GM19463 (cell line): ENCODE measurements around the gene VWA3A.
"Not testable (repeated sequence)": the region's sequence is repeated elsewhere in the genome, so short reads cannot be mapped to it uniquely, and the experiment has no call there.

Experiments
- ATAC-seq: cut with Tn5 transposase; IDR thresholded peaks from one replicate; pipeline ENCODE4 v1.9.1; 2021; ENCODE audit warnings: mild to moderate bottlenecking, moderate library complexity; ENCODE audit not compliant: unreplicated experiment

VWA3A gene

DNA sequence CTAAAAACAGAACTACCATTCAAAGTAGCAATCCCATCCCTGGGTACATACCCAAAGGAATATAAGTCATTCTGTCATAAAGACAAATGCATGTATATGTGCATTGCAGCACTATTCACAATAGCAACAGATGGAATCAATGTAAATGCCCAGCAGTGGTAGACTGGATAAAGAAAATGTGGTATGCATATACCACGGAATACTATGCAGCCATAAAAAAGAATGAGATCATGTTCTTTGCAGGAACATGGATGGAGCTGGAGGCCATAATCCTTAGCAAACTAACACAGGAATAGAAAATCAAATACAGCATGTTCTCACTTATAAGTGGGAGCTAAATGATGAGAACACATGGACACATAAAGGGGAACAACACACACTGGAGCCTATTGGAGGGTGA, 36.2 kb downstream of the VWA3A start:
- ATAC-seq: not testable (repeated sequence)

DNA sequence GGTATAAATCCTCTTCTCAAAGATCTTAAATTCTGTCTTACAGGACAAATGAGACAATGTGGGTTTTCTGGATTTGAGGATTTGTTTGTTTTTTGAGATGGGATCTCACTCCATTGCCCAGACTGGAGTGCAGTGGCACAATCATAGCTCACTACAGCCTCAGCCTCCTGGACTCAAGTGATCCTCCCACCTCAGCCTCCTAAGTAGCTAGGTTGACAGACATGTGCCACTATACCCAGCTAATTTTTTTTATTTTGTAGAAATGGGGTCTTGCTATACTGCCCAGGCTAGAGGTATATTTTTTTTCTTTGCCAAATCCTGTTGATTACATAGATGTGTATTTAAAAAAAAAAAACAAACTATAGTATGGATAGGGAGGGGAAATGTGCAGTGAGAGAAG, 38.2 kb downstream of the VWA3A start:
- ATAC-seq: no peak

DNA sequence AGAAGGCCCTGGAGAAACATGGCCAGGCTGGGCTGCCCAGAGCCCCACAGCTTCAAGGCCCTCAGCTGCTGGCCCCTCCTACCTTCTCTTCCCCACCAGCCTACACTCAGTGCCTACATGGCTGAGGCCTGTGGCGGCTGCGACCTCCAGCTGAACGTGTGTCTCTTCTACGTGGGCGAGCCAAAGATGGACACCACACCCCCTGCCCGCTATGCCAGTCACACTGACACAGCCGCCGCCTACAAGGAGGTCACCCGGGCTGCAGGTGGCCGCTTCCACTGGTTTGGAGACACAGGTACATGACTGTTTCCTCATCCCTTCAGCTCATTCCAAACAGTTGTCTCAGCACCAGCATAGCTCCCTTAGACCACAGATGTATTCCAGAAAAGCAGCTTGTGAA, 40.5 kb downstream of the VWA3A start:
- ATAC-seq: no peak

DNA sequence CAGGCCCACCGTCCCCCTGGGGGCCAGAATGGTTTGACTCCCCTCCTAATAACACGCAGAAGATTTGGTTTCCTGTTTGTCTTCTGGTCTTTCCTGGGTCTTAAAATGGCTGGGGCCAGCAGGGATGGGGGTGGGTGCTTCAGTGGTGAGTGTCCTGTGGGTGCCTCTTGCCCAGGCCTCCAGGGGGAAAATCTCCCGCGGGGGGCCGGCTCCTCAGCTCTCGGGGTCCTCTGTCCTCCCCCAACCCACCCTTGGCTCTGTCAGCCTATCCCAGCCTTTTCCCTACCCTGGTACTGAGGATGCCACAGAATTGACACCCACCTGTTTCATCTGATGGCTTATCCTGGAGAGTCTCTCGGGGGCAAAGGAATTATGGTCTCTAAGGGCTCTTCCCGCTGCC, 46.1 kb downstream of the VWA3A start:
- ATAC-seq: no peak

DNA sequence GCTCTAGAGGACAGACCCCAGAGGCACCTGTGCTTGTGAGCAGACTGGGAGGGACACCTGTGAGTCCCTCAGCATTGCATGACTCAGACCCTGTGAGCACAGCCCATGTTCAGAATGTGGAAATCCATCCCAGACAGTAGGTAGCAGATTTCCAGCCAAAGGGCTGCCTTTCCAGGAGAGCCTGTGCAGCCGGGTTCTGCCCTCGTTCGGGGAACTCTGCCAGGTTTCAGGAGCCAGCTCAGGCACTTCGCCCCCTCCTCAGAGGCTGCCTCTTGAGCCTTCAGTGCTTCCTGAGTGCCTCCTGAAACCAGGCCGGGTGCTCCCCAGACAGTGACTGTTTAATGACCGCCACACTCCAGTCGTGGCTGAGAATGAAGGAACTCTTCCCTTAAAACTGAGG, 46.7 kb downstream of the VWA3A start:
- ATAC-seq: no peak

DNA sequence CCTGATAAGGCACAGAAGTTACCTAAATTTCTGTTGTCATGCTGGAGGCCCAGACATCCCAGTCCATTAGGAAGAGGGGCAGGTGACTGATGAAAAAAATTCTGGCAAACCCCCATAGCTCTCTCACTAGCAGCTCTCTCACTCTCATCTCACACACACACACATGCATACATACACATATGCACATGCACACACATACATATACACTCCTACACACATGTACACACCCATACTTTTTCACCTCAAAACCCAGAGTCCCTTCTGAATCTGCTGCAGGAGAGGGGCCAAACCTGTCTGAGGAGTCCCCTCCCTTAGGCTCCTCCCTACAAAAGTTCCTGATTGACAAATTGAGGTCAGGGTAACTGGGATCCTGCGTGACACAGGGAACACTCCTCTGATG, 47.4 kb downstream of the VWA3A start:
- no peak for ATAC-seq

DNA sequence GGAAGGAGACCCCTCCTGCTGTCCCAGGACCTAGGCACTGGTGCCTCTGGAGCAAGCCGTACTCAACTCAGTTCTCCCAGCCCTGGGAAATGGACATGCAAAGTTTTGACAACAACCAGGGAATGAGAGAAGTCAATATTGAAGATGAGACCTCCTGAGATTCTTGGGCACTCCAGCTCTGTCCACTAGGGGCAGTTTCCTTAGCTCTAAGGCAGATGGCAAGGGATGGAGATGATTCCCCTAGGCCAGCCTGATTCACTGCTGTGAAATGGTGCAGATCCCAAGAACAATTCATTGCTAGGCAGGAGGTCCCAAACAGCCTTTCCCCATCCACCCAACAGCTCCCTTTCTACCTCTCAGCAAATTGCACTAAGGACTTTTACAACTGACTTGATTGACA, 49.4 kb downstream of the VWA3A start:
- no peak for ATAC-seq

DNA sequence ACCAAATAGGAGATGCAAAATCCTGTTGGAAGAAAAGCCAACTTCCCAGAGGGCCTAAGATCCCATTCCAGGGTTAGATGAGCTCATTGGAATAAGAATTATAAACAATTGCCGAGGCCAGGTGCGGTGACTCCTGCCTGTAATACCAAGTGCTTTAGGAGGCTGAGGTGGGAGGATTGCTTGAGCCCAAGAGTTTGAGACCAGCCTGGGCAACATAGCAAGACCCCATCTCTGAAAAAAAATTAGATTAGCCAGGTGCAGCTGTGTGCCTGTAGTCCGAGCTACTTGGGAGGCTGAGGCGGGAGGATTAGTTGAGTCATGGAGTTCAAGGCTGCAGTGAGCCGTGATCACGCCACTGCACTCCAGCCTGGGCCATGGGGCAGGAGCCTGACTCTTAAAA, 52.2 kb downstream of the VWA3A start:
- no peak for ATAC-seq

DNA sequence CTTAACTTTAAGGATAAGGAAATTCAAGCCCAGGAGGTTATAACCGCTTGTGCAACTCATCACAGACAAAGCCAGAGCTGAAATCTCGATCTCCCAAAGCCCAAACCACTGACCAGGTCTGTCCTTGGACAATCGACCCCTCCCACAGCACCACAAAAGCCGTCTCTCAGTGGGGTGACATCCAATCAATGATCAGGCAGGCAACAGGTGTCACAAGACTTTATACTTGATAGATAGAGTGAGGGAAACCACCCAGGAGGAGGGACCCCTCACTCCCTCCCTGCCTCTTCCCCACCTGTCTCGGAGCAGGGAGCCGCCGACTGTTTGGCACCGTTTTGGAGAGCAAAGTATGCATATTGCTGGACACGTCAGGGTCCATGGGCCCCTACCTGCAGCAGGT, 55.5 kb downstream of the VWA3A start:
- ATAC-seq: no peak

DNA sequence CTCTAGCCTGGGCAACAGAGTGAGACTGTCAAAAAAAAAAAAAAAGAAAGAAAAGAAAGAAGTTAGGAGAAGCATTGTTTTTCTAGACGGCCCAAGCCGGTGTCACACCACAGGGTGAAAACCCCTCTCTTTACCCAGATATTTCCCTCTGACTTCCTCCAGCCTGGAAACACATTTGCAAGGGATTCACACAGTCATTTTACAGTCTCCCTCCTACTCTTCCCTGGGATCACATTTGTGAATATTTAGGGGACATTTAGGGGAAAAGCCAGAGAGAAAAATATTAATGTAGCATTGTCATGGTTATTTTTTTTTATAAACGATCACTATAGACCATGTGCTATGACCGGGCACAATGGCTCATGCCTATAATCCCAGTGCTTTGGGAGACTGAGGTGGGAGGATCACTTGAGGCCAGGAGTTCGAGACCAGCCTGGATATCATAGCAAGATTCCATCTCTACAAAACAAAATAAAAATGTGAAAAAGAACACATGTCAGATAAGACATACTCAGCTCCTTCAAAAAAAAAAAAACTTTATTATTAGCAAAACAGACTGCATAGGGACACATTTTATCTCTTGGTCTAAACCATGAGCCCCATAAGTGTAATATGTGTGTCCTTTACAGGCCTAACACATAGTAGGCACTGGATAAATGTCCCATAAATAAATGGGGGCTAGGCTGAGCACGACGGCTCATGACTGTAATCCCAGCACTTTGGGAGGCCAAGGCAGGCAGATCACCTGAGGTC, 59.1 kb downstream of the VWA3A start:
- no peak for ATAC-seq

DNA sequence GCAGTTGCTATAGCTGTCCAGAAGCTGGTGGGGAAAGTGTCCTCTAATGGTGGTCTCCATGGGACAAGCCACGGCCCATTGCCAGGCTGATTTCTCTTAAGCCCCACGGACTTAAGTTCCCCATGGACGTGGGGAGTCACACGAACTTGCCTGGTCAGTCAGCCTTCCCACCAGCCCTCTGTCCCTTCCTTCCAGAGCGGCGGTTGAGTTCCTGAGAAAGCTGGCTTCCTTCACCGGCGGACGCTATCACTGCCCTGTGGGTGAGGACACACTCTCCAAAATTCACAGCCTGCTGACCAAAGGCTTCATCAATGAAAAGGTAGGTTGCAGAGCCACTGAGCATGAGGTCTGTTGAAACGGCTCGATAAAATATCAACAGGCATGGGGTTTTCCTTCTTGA, 60.0 kb downstream of the VWA3A start:
- ATAC-seq: no peak

DNA sequence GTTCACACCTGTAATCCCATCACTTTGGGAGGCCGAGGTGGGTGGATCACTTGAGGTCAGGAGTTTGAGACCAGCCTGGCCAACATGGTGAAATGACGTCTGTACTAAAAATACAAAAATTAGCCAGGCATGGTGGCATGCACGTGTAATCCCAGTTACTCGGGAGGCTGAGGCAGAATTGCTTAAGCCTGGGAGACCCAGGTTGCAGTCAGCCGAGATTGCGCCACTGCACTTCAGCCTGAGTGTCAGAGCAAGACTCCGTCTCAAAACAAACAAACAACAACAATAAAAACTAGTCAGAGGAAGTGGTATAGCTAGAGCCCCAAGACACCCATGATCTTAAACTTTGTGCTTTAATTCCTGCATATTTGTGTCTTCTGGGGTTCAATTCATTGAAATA, 60.7 kb downstream of the VWA3A start:
- not testable (repeated sequence) for ATAC-seq

DNA sequence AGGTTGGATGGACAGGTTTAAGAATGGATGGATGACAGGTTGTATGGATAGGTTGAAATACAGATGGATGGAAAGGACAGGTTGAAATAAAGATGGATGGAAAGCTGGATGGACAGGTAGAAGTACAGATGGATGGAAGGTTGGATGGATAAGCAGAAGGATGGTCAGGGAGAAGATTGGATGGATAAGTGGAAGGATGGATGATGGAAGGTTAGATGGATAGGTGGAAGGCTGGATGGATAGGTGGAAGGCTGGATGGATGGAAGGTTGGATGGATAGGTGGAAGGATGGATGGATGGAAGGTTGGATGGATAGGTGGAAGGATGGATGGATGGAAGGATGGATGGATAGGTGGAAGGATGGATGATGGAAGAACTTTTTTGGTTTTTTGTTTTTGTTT, 69.1 kb downstream of the VWA3A start:
- ATAC-seq: no peak

DNA sequence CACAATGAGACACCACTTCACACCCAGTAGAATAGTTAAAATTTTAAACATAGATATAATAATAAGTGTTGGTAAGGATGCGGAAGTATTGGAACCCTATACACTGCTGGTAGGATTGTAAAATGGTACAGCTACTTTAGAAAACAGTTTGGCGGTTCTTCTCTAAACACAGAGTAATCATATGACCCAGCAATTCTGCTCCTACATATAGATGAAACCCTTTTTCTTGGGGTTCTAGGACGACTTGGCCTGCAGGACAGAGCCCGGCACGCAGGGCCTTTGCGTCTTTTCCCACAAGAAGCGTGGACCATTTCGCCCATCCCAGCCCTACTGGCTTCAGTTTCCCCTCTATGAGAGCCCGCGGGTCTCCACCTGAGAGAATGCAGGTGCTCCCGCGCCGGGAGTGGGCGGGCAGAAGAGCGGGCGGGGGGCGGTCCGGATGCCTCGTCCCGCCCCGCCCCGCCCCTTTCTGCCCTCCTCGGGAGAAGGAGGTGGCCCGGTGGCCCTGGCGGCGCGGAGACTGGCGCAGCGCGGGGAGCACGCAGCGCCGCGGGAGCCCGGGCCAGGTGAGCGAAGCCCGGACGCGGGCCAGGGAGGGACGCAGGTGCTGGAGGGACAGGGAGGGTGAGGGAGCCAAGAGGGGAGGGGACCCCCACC, 69.8 kb downstream of the VWA3A start, which contains the start of gene SDR42E2:
Gene SDR42E2 (plus strand): TSS at position 508 of the 657 bp plus-strand sequence. CDS start 3,077 bp downstream, outside the sequence.
- ATAC-seq: no peak

DNA sequence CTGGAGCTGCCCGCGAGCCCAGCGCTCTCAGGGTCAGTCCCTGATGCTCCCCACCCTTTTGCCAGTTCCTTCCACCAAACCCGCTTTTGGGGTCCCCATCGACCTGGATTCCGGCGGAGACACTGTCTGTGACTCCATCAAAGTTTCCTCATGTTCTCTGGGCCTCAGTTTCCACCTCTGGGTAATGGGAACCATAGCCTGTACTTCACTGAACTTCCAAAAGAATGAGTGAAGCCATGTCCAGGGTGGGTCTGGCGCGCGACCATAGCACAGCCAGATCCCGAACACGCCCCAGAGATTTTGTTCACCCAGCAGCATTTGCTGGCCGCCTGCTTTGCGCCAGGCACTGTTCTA, 70.3 kb downstream of the VWA3A start:
- no peak for ATAC-seq

DNA sequence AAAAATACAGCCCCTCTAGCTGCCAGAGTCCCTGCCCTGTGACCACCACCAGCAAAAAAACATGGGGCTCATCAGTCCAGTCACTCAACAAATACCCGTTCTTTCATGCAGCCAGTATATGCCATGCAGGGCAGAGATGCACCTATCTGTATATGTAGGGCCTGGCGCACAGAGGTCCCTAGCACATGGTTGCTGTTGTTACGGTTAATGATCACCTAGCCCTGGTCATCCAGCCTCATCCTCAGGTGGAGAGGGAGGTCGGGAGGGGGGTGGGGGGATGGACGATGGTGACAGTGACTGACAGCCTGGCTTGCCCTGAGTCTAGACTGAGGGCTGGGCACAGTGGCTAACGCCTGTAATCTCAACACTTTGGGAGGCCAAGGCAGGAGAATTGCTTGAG, 71.5 kb downstream of the VWA3A start:
- no peak for ATAC-seq

DNA sequence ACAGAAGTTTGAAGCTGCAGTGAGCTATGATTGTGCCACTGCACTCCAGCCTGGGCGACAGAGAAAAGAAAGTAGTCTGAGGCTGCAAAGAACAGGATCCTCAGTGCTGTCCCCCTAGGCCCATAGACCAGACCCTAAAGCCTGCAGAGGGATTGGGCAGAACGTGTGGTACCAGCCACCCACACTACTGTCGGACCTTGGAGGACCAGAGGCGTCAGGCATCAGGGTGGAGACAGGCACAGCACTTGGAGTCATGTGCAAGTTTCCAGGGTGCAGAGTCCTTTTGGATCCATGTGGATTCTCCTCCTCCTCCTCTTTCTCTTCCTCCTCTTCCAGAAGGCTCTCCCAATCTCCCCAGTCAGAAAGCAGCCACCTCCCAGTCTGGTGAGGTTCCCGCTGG, 72.1 kb downstream of the VWA3A start:
- ATAC-seq: no peak

DNA sequence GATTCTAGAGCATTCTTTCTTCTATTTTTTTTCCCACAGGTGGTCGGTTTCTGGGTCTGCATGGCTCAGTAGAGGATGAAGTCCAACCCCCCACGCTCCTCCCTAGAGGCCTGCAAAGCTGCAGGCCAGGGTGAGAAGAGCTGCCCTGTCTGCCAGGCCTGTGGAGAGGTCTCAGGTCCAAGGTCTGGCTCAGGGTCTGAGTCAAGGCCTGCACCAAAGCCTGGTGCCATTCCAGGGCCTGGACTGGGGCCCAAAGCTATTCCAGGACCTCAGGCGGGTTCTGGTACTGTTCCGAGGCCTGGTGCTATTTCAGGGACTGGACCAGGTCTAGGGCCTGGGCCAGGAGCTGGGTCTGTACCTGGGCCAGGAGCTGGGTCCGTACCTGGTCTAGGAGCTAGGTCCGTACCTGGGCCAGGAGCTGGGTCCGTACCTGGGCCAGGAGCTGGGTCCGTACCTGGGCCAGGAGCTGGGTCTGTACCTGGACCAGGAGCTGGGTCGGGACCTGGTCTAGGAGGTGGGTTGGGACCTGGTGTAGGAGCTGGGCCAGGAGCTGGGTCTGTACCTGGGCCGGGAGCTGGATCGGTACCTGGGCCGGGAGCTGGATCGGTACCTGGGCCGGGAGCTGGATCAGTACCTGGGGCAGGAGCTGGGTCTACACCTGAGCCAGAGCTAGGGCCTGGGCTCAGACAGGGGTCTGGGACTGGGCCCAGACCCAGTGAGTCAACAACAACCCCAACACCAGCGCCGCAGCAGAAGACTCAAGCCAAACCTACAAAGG, 73.4 kb downstream of the VWA3A start:
- ATAC-seq: no peak

DNA sequence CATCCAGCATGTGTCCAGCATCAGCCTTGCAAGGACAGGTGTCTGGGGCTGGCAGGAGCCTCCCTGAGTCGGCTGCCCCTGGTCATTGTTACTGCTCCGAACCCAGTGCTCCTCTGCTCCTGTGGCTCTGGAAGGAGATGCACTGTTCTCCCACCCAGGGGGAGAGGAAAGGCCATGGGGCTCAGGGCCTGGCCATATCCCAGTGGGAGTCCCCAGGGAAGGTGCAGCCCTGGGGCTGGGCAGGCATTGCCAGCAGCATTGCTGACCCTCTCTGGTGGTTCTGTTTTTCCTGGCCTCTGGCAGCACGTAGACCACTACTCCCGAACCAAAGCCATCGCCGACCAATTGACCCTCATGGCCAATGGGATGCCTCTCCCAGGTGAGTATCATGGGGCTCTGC, 79.6 kb downstream of the VWA3A start:
- no peak for ATAC-seq

DNA sequence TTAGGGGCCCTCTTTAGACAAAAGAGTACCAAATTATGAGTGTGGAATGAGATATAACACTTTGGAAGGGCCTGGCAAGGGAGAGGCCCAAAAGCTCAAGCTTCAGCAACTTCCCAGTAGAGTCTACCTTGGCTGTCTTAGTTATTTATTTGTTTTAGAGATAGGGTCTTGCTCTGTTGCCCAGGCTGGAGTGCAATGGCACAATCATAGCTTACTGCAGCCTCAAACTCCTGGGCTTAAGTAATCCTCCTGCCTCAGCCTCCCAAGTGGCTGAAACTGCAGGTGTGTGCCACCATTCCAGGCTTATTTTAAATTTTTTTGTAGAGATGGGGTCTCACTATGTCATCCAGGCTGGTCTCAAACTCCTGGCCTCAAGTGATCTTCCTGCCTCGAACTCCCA, 80.3 kb downstream of the VWA3A start:
- ATAC-seq: not testable (repeated sequence)

DNA sequence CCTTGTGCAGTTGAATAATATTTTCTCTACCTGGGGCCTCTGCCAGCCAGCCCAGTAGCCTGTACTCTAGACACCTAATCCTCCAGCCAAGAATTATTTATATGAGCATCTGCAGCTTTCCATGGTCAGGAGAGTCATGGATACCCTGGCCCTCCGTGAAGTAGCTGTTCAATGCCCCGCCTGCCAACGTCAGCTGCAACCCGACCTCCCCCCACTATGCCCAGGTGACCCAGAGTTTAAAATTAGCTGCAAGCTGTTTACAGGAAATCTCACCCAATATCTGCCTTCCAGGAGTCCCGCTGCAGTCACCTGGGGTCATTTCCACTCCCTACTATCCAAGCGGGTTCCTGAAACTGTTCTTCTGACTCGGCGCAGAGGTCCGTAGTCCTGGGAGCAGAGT, 82.3 kb downstream of the VWA3A start:
- ATAC-seq: no peak
